GM19025 (cell line): ENCODE data around the gene GRIK4.

Experiments
- ATAC-seq: cut with Tn5 transposase; IDR thresholded peaks from one replicate; pipeline ENCODE4 v1.9.1; 2021; ENCODE audit warnings: mild to moderate bottlenecking, low read depth, moderate library complexity; ENCODE audit not compliant: unreplicated experiment

The GRIK4 gene

DNA sequence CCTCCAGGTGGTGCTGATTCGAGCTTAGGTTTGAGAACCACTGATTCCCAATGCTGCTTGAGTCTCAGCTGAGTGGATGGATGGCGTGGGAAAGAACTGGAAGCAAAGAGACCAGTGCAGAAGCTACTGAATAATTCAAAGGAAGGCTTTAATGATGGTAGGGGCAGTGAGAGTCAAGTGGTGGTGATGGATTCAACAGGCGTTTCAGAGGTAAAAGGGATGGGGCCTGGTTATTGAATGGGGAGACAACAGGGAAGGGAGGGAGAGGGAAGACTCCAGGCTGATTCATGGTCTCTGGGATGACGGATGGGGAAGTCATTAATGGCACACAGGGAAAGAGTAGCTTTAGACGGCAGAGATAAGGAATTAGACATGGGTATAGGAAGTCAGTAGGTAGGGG is 408.0 kb downstream of the GRIK4 start:
- ATAC-seq = no peak

DNA sequence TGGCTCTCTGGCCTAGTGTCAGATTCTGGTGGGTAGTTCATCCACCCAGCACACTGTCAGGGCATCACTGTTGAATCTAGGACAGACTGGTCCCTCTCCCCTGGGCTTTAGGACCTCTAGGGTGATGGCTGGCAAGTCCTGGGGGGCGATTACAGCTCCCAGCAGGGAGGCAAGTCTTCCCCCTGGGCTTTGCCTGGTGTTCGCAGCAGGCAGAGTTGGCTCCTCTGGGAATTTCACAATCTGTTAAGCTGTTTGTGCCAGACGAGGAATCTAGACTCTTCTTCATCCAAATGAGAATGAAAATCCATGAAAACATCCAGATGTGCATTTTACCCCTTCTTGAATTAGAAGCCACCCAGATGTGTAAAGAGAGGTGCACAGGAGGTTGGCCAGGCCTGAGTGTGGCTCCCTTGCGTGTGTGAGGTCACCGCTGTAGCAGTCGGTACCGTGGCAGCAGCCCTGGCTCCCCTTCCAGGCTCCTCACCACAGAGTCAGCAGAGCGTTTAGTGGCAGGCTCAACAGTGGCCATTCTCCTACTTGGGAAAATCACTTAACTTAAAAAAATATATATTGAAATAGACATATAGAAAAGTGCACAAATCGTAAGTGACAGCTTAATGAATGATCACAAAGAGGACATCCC is 412.4 kb downstream of the GRIK4 start:
- no peak for ATAC-seq

DNA sequence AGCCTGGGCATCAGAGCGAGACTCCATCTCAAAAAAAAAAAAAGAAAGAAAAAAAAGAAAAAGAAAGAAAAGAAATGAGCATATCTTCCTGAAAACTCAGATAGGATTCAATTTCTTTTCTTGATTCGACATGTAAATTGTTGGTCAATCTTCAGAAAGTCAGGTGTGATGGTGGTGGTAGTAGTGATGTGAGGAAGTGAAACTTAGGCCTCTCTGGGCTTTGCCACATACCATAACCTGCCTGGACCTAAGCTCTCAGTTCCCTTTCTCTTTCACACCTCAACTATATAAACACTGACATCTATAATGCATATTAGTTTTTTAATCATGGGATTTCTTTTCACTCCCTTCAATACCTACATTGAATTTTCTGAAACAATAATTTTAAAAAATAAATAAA is 414.4 kb downstream of the GRIK4 start:
- peak; percentile 92 for ATAC-seq

DNA sequence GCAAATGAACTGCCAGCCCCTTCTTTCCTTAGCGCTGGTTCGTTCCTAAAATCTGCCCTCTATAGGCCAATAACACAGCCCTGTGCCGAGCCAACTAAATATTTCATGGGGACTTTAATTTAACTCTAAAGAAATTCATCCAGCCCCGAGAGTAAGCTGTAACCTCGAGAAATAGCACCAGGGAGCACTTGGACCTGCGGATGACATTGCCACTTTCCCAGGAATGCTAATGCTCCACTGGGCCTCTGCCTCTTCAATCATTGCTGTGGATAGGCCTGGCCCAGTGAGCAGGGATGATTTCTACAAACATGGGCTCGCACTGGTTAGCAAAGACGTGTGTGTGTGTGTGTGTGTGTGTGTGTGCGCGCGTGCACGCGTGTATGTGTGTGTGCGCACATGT is 417.1 kb downstream of the GRIK4 start:
- ATAC-seq = no peak

DNA sequence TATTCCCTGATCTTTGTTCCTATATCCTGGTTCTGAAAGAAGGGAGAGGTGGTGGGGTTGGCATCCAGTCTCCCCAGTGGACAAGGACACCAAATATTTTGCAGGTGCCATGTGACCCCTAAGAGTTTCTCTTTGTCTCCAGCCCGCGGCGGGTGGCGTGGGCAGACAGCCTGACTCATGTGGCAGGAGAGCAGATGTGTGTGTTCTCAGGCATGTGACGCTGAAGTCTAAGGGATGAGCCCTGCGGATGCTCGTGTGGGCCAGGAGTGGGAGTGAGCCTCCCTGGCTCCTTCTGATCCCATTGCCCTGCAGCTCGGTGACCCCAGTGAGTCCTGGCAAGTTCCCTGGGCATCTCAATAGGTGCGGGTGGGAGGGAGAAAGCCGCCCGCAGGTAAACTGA is 417.5 kb downstream of the GRIK4 start:
- ATAC-seq = no peak

DNA sequence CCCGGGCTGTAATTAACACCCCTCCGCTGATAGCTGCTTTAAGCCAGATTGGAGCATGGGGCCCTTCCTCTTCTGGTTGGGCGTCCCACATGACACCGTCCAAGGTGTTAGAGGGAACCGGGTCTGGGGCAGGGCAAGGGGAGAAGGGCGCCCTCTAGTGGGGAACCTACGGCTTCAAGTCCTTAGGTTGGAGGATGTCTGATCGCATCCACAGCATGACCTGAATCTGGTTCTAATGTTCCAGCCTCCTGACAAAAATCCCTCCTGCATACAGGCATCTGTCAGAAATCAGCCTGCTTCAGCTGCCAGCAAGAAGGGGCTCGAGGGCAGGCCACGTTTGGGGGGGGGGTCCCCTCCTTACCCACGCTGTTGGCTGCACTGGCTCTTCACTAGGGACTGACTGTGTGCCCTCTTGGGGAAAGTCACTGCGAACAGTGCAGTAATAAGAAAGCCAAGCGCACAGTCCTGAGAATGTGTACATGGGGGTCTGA is 418.2 kb downstream of the GRIK4 start:
- no peak for ATAC-seq

DNA sequence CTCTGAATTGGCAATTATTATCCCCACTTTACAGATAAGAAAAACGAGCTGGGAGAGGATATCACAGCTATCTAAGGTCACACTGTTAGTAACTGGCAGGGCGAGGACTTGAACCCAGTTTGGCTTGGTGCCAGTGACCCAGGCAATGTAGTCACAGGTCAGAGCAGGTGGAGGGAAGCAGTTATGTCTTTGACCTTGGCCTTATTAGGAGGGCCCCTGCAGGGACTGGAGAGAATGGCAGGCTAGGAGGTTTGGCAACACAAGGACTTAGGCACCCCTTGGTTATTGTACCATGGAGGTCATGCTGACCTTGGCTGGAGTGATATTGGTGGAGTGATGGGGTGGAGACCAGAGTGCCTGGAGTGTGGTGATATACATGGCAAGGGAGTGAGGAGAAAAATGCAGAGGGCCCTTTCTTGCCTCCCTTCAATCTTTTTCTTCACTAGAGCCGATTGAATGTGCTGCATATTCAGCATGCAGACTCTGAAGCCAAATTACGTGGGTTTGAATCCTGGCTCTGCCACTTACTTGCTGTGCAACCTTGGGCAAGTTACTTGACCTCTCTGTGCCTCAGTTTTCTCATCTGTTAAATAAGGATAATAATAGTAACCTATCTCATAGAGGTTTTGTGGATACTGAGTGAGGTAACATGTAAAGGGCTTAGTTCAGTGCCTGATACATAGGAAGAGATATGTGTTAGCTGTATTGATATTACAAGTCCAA is 419.7 kb downstream of the GRIK4 start:
- ATAC-seq = no peak

DNA sequence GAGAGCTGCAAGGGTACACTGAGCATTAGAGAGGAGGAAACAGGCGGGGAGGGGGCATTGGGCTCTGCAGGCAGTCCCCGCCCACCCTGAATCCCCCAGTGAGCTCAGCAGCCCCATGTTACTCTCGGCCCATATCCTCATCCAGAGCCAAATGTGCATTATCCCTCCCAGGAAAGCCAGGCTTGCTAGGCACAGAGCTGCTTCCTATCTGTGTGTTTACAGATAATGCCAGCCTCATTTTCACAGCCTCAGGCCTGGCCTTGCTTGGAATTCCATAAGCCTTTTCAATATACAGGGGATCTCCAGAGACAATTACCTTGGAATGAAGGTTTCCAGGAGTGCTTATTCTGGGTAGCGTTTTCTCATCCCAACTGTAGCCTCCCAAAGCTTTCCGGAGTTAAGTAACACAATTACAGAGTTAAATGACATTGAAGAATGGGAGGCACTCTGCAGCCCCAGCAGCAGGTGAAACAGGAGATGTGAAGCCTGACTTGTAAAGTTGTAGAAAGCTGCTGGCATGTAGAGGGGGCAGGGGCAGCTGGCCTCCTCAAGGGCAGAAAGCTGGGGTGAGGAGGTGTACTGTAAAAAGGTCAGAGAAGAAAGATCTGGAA is 420.9 kb downstream of the GRIK4 start:
- no peak for ATAC-seq

DNA sequence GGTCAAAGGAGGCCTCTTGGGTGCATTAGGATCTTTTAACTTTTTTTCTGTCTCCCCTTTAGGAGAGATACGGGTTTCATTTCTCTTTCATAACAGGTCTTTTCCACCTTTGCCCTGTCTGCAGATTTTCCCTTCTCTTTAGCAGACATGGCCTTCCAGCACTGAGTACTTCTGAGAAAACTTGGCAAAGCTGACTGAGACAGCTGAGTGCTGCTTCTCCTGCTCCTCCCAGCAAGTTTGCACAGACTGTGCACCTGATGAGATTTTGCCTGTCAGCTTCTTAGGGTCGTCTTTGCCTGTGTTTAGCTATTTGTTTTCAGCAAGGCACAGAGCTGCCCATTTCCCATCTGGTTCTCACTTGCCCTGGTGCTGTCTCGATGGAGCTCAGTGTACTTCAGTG is 424.8 kb downstream of the GRIK4 start:
- ATAC-seq = no peak

DNA sequence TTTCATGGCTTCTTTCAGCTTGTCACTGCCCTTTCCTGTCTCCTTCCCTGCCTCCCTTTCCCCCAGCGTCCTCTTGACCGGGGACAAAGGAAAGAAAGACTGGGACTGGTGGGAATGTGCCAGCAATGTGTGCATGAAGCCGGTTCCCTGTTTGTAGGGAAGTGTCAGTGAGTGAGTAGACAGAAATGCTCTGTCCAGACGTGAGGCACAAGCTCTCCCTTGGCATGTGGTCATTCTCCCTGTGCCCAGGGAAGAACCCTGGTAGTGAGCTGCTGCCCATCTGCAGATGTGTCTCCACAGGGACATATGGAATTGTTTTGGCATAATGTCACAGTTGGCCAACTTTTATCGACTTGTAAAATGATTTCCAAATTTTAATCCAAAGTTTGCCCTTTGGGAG is 426.0 kb downstream of the GRIK4 start:
- ATAC-seq = no peak

DNA sequence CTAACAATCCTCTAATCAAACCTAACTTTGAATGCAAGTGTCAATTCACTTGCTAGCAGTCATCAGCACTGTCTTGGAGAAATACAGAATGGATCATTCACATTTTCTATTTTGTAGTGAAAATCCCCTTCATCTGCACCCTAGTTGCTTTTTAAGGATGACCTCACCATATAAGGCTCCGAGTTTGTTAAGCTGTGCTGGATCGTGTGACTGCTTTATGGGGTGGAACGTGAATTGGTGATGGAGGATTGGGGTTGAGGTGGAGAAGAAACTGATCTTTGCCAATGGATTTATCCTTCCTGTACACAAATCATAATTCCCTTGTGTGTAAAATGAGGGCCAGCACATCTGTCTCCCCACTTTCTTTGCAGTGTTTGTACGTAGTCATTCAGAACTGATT is 426.7 kb downstream of the GRIK4 start:
- no peak for ATAC-seq

DNA sequence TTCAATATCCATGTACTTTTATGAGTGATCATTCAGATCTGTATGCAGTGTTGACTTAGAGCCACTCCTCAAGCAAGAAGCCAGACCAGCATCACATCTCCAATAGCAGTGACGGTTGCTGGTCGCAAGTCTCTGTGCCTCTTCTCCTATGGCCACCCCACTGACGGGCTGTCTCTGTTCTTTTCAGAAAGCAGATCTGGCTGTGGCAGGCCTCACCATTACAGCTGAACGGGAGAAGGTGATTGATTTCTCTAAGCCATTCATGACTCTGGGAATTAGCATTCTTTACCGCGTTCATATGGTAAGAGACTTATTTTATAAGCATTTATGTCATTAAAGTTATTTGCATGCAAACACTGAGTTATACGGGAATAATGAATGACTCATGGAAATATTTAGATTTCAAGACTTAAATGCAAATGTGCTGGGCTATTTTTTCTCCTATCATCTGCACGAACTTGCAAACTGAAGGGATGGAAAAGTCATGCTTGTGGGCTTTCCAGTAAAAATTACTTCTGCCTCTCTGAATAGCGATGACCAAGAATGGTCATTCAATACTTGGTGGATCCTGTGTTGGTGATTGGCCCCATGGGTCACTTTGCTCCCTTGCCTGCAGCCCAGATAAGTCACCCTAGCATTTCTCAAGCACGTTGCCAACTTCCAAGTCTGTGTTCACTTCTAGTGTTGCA is 428.8 kb downstream of the GRIK4 start:
- ATAC-seq = no peak

DNA sequence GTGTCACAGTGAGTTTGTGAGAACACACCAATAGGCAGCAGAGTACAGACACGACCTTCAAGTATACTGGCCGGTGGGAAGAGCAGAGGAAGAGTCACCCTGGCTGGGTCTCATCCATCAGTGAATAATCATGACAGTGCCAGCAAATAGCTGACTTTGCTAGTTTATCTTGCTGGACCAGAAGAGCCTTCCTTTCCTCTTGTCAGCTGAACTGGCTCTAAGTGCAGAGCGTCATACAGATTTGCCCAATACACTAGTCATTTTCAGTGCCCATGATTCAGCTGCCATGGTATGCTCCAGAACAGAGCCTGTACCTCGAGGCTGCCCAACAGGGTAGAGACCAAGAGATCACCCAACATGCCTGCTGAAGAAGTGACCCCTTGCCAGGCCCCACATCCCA is 429.5 kb downstream of the GRIK4 start:
- no peak for ATAC-seq

DNA sequence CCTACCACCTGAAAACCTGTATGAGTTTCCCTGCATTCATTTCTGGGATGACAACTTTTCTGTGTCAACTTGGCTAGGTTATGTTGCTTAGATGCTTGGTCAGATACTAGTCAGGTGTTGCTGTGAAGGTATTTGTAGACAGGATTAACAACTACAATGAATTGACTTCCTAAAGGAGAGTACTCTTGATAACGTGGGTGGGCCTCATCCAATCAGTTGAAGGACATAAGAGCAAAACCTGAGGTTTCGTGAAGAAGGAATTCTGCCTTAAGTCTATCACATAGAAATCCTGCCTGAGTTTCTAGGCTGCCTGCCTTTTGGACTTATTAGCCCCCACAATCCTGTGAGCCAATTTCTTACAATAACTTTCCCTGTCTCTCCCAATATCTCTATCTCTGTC is 431.2 kb downstream of the GRIK4 start:
- no peak for ATAC-seq

DNA sequence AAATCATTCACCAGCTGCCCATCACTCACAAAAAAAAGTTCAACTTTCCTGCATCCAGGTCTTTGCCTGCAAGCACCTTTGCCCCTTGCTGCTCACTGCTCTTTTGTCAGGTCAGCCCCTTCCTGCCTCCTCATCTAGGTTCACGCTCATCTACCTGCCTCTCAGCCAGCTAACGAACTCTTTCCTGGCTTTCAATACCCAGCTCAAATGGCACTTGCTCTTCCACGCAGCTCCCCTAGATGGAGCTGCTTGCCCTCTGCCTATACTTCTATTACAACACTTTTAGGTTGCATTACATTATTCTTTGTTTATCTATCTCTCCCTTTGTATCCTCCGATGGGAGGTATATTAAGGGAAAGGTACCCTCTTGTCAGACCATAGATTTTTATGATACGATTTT is 433.5 kb downstream of the GRIK4 start:
- no peak for ATAC-seq

DNA sequence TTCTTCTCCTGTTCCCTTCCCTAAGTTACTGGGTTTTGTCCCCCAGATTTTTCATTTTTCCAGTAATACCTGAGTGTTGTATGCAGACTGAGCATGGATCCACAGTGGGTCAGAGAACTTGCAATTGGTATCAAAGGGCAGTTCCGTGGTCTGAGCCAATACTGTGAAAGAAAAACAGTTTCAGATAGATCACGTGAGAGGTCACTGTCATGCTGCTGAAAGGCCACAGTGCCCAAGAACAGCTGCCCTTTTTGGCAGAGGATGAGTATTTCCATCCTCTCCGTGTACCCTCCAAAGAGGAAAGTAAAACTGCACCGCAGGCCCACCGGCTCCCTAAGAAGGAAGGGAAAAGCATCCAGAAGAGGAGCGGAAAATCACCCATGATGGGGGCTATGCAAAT is 439.3 kb downstream of the GRIK4 start:
- ATAC-seq = no peak

DNA sequence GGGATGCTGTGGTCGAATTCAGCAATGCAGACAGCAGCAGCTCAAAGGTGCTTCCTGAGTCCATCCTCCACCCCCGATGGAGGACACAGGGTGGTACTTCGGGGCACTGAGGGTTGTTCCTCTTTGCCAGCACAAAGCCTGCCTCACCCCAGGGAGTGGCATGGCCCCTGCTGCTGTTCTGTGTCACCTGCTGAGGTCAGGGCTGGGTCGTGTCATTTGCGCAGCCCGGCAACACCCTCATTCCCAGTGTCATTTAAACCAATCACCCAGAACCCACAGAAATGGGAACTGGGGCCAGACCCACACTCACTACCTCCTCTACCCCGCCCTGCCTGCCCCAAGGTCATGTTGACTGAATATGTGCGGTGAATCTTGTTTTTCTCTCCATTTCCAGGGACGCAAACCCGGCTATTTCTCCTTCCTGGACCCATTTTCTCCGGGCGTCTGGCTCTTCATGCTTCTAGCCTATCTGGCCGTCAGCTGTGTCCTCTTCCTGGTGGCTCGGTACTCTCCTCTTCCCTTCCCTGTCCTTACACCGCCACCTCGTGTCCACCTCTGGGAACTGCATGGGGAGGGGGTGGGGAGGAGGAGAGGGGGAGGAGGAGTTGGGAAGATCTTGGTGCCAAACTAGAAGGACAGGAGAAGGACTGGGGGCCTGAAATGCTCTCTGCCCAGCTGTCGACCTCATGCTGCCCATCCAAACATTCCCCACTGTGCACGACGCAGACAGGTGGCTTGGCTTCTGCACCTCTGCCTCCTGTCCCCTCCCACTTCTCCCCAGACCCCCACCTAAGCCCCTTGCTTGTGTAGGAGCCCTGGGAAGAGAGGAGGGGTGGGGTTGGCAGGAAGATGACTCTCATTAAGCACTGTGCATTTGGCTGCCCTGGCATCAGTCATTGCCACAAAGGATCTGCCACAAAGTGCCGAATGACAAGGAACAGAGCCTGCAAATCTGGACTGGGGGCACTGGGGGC is 441.2 kb downstream of the GRIK4 start:
- no peak for ATAC-seq

DNA sequence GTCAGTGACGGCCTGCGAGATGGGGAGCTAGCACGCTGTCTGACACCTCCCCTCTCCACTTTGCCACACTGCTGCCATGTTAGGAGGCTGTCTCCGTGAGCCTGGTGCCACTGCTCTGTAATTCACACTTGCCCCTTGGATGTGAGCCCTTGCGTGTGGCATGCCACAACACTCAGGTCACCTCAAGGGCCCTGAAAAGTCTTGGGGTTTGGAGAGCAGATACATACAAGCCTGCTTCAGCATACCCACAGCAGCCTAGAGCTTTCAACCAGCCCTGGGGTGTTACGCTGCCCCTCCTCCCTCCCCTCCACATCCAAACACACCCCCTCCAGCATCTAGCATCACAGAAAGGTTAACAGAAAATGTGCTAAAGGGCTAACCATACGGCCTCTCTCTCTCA is 442.8 kb downstream of the GRIK4 start:
- no peak for ATAC-seq

DNA sequence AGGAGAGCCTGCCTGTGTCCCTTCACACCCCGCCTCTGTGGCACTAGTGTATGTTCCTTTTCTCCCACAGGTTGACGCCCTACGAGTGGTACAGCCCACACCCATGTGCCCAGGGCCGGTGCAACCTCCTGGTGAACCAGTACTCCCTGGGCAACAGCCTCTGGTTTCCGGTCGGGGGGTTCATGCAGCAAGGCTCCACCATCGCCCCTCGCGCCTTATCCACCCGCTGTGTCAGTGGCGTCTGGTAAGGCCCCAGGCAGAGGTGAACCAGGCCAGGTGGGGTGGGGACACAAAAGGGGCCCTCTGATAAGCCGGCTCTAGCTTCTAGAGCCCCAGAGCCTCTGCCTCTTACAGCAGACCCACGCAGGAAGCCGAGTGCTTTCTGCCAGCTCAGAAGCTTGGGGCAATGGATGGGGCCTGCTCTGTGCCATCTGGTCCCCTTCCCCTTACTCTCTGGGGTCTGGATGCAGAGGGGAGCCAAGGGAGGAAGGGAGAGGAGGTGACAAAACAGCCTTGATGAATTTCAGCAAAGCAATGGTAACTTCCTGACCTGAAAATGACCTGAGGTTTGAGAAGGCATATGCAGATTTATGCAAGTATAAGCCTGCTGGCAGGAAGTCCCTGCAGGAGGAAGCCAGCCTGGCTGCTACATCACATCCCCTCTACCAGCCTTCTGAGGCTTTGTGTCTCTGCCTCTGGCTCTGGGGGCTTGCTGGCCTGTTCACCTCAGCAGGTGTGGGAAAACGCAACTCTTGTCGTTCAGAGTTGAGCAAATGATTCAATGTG is 445.4 kb downstream of the GRIK4 start:
- ATAC-seq = no peak
